Vagina (tissue), 2 donors: ENCODE measurements around the gene TBCB. TPM values are rescaled to one million over a fixed set of nuclear protein-coding genes. Genes with fewer than 3 reads are reported as not detected.

Experiments used
- DNase-seq, 2 donors: peaks; one replicate each; pipeline ENCODE4 v3.0.0-alpha.2; 2017; ENCODE audit errors: extremely low spot score in 2 of 2
- H3K27ac ChIP-seq: fragments of 200-600 bp; sonication (generic); one replicate; pipeline ENCODE4 v1.5.1; 2019
- H3K27me3 ChIP-seq: fragments of 200-600 bp; sonication (generic); one replicate; pipeline ENCODE4 v1.5.1; 2019
- H3K36me3 ChIP-seq, 2 donors: fragments of 200-600 bp; sonication (generic); one replicate each; pipeline ENCODE4 v1.5.1; 2017 to 2019
- H3K4me1 ChIP-seq: fragments of 200-600 bp; sonication (generic); one replicate; pipeline ENCODE4 v1.5.1; 2019
- H3K4me3 ChIP-seq, 2 donors: fragments of 200-600 bp; sonication (generic); 1 replicate in 1 of 2; 2 replicates in 1 of 2; pipeline ENCODE4 v1.5.1; 2016 to 2019
- H3K9me3 ChIP-seq: fragments of 200-600 bp; sonication (generic); one replicate; pipeline ENCODE4 v1.5.1; 2019
- CTCF ChIP-seq, 3 experiments: fragments of 450-650 bp in 2 of 3; fragments of 200-600 bp in 1 of 3; sonication (generic) in 1 of 3; IDR thresholded peaks; one replicate each; pipeline ENCODE4 v1.5.1; 2017 to 2019; ENCODE audit warnings: antibody characterized with exemption in 3 of 3, mild to moderate bottlenecking in 2 of 3, moderate library complexity in 2 of 3
- POLR2A ChIP-seq, 2 donors: fragments of 450-650 bp; IDR thresholded peaks; one replicate each; pipeline ENCODE4 v1.6.1; 2017; ENCODE audit warnings: antibody characterized with exemption in 2 of 2, mild to moderate bottlenecking in 2 of 2, moderate library complexity in 2 of 2
- POLR2AphosphoS5 ChIP-seq, 2 donors: sonication (generic); formaldehyde crosslinking; IDR thresholded peaks; one replicate each; pipeline ENCODE4 v1.9.0; 2017; ENCODE audit warnings: antibody characterized with exemption in 2 of 2, mild to moderate bottlenecking in 2 of 2, low read depth in 1 of 2; ENCODE audit not compliant: insufficient read depth in 1 of 2
- intact Hi-C: fragments of 100-400 bp; cut with DNase I; formaldehyde crosslinking; loops from one replicate; pipeline ENCODE4 v1.15.1; 2023
- total RNA-seq: library from RNA; depleted of rRNA; stranded (reverse); fragments of >200 nt; gene quantifications from one replicate; pipeline ENCODE4 v1.2.3, GENCODE V29; 2016

Gene TBCB
- total RNA-seq, 1 donor from 2014 or later, result 105 TPM

- Histone ChIP-seq H3K9me3 (no peaks in the 10 kb centered on the region), H3K27me3 (no peaks in the 10 kb centered on the region), H3K27ac (no peak overlapping the region), H3K4me3 (no peak overlapping the region), H3K36me3 (no peaks in the 10 kb centered on the region), H3K4me1 (peaks cover 14% of the 10 kb centered on the region)
- no peak for TF ChIP-seq POLR2A (IDR thresholded peaks at IDR 0.05)
- no peak for TF ChIP-seq POLR2AphosphoS5 (IDR thresholded peaks at IDR 0.05; ENCODE audit: insufficient read depth in 1 of 2, low read depth in 1 of 2)
- no peak for TF ChIP-seq CTCF (IDR thresholded peaks at IDR 0.05)
- intact Hi-C loops, result no loop called here
- DNase-seq, result no peak
Observed at GRCh38 chr19:36103842-36104552, 11.3 kb upstream of the TBCB start.

- H3K4me1 ChIP-seq, result peaks cover 1% of the 10 kb centered on the region
- H3K27ac ChIP-seq, result no peak overlapping the region
- H3K9me3 ChIP-seq, result no peaks in the 10 kb centered on the region
- intact Hi-C loops, result no loop called here
- no peaks in the 10 kb centered on the region for H3K27me3 ChIP-seq
- no peak for TF ChIP-seq POLR2A (IDR thresholded peaks at IDR 0.05)
- TF ChIP-seq CTCF (IDR thresholded peaks at IDR 0.05), result no peak
- TF ChIP-seq POLR2AphosphoS5 (IDR thresholded peaks at IDR 0.05; ENCODE audit: insufficient read depth in 1 of 2, low read depth in 1 of 2), result no peak
- H3K4me3 ChIP-seq, result no peak overlapping the region
- H3K36me3 ChIP-seq, result no peaks in the 10 kb centered on the region
- no peak for DNase-seq
Observed at GRCh38 chr19:36106441-36106840, 8.8 kb upstream of the TBCB start.

GRCh38 chr19:36106991-36107390, 8.3 kb upstream of the TBCB start:
- intact Hi-C loops, result no loop called here
- no peaks in the 10 kb centered on the region for H3K9me3 ChIP-seq
- TF ChIP-seq CTCF (IDR thresholded peaks at IDR 0.05) (no peak), POLR2A (IDR thresholded peaks at IDR 0.05) (no peak), POLR2AphosphoS5 (IDR thresholded peaks at IDR 0.05; ENCODE audit: insufficient read depth in 1 of 2, low read depth in 1 of 2) (no peak)
- H3K27me3 ChIP-seq, result no peaks in the 10 kb centered on the region
- DNase-seq, result no peak
- no peaks in the 10 kb centered on the region for H3K4me1 ChIP-seq
- no peak overlapping the region for H3K27ac ChIP-seq
- H3K36me3 ChIP-seq, result peaks cover 0 to 3% of the 10 kb centered on the region in 2 donors
- no peak overlapping the region for H3K4me3 ChIP-seq

- no peak for DNase-seq
- no peak for TF ChIP-seq POLR2AphosphoS5 (IDR thresholded peaks at IDR 0.05; ENCODE audit: insufficient read depth in 1 of 2, low read depth in 1 of 2)
- TF ChIP-seq POLR2A (IDR thresholded peaks at IDR 0.05), result no peak
- TF ChIP-seq CTCF (IDR thresholded peaks at IDR 0.05), result no peak
- H3K4me3 ChIP-seq, result no peak overlapping the region
- intact Hi-C loops, result no loop called here
- no peaks in the 10 kb centered on the region for H3K9me3 ChIP-seq
- peaks cover 5% of the 10 kb centered on the region for H3K4me1 ChIP-seq
- H3K36me3 ChIP-seq, result peaks cover 0 to 18% of the 10 kb centered on the region in 2 donors
- no peaks in the 10 kb centered on the region for H3K27me3 ChIP-seq
- H3K27ac ChIP-seq, result no peak overlapping the region
Observed at GRCh38 chr19:36108684-36109083, 6.6 kb upstream of the TBCB start.

- Histone ChIP-seq H3K27me3 (no peaks in the 10 kb centered on the region), H3K36me3 (peaks cover 0 to 18% of the 10 kb centered on the region in 2 donors), H3K9me3 (no peaks in the 10 kb centered on the region), H3K4me1 (peaks cover 11% of the 10 kb centered on the region), H3K27ac (no peak within 1 kb of the TSS), H3K4me3 (no peak within 1 kb of the TSS)
- no peak for TF ChIP-seq POLR2AphosphoS5 (IDR thresholded peaks at IDR 0.05; ENCODE audit: insufficient read depth in 1 of 2, low read depth in 1 of 2)
- no peak for TF ChIP-seq POLR2A (IDR thresholded peaks at IDR 0.05)
- TF ChIP-seq CTCF (IDR thresholded peaks at IDR 0.05), result no peak
- DNase-seq, result no peak
- intact Hi-C loops, result loop anchor here (10.0 kb wide), 1 partner anchor 56 kb away; the partner anchor contains the start of genes THAP8 and WDR62
Observed at GRCh38 chr19:36110487-36111199, 4.6 kb upstream of the TBCB start, which contains the start of gene OVOL3. Gene OVOL3, plus strand, starts transcription at chr19:36111143. Its CDS starts 60 bp downstream, at chr19:36111203.
